H1 (cell line): ENCODE measurements around the gene DCP2. TPM values are rescaled to one million over a fixed set of nuclear protein-coding genes. Genes with fewer than 3 reads are reported as not detected.
A peak's percentile ranks its signal among the peaks of the same experiment; 100 is the strongest.

ENCODE experiments used
- CTCF ChIA-PET: fragments of 300-600 bp; sonication (Branson Sonifier 250); formaldehyde crosslinking; loops from one replicate; lab custom pipeline; 2021; ENCODE audit not compliant: partially characterized antibody; lab: Charles Lee
- POLR2A ChIA-PET: fragments of 300-600 bp; sonication (Branson Sonifier 250); formaldehyde crosslinking; loops from one replicate; lab custom pipeline; 2021; ENCODE audit warnings: inconsistent platforms; ENCODE audit not compliant: partially characterized antibody; lab: Charles Lee
- DNase-seq, 2 experiments: peaks; one replicate each; pipeline versions ENCODE4 v3.0.0 to v3.0.0-alpha.2; 2010 to 2022; ENCODE audit warnings: low spot score in 2 of 2, low read depth in 1 of 2, mixed read lengths in 1 of 2
- FAIRE-seq: peaks from 2 replicates; lab custom pipeline; 2011; peaks lifted over from hg19 to GRCh38; lab: Jason Lieb, UNC
- H2AFZ ChIP-seq: 2 replicates; pipeline ENCODE4 v1.8.1; 2012; ENCODE audit warnings: low read length, inconsistent platforms
- H2AK5ac ChIP-seq: 2 replicates; pipeline ENCODE4 v1.6.1; 2013; ENCODE audit warnings: low read depth, low read length
- H2BK120ac ChIP-seq: replicated peaks from 2 replicates; pipeline ENCODE3; 2013; ENCODE audit warnings: low read depth, low read length, inconsistent platforms
- H2BK12ac ChIP-seq: 2 replicates; pipeline ENCODE4 v1.6.1; 2013; ENCODE audit warnings: low read depth, low read length
- H2BK15ac ChIP-seq: 2 replicates; pipeline ENCODE4 v1.6.1; 2013; ENCODE audit warnings: low read length
- H2BK20ac ChIP-seq: 2 replicates; pipeline ENCODE4 v1.6.1; 2013; ENCODE audit warnings: low read length
- H2BK5ac ChIP-seq: 2 replicates; pipeline ENCODE4 v1.6.1; 2013; ENCODE audit warnings: low read depth, low read length
- H3K14ac ChIP-seq: 2 replicates; pipeline ENCODE4 v1.6.1; 2013; ENCODE audit warnings: inconsistent platforms; ENCODE audit not compliant: insufficient read length
- H3K18ac ChIP-seq: 2 replicates; pipeline ENCODE4 v1.6.1; 2013; ENCODE audit warnings: low read length; ENCODE audit errors: extremely low read depth
- H3K23ac ChIP-seq: 2 replicates; pipeline ENCODE4 v1.6.1; 2013; ENCODE audit warnings: inconsistent platforms; ENCODE audit not compliant: insufficient read length
- H3K23me2 ChIP-seq: 2 replicates; pipeline ENCODE4 v1.6.1; 2013; ENCODE audit warnings: low read depth, low read length
- H3K27ac ChIP-seq: 2 replicates; pipeline ENCODE4 v1.6.1; 2011; ENCODE audit warnings: low read depth, low read length, inconsistent platforms
- H3K27me3 ChIP-seq, 4 experiments: replicated peaks in 1 of 4; 1 replicate in 1 of 4; 2 replicates in 3 of 4; pipeline versions ENCODE4 v1.6.1 to v1.8.1; 2011 to 2013; ENCODE audit warnings: low read length in 3 of 4, mild to moderate bottlenecking in 3 of 4, inconsistent platforms in 2 of 4, mixed read lengths in 2 of 4, moderate library complexity in 1 of 4; ENCODE audit not compliant: control insufficient read depth in 3 of 4, insufficient read depth in 3 of 4; ENCODE audit errors: extremely low read depth in 1 of 4
- H3K36me3 ChIP-seq, 4 experiments: 2 replicates each; pipeline versions ENCODE4 v1.6.1 to v1.8.1; 2011 to 2013; ENCODE audit warnings: mild to moderate bottlenecking in 4 of 4, low read length in 3 of 4, moderate library complexity in 2 of 4, control low read depth in 1 of 4, inconsistent platforms in 1 of 4; ENCODE audit not compliant: insufficient read depth in 4 of 4, control insufficient read depth in 2 of 4
- H3K4ac ChIP-seq: replicated peaks from 2 replicates; pipeline ENCODE3; 2013; ENCODE audit warnings: low read length, low read depth, mixed read lengths, inconsistent platforms; ENCODE audit not compliant: insufficient read length
- H3K4me1 ChIP-seq, 4 experiments: replicated peaks in 1 of 4; 1 replicate in 1 of 4; 2 replicates in 3 of 4; pipeline versions ENCODE4 v1.6.1 to v1.8.1; 2011 to 2013; ENCODE audit warnings: low read length in 3 of 4, inconsistent platforms in 2 of 4, mixed read lengths in 1 of 4; ENCODE audit not compliant: insufficient read depth in 4 of 4, control insufficient read depth in 3 of 4
- H3K4me2 ChIP-seq, 2 experiments: 2 replicates each; pipeline versions ENCODE4 v1.6.1 to v1.8.1; 2011 to 2013; ENCODE audit warnings: low read depth in 2 of 2, low read length in 2 of 2, control low read depth in 1 of 2, inconsistent platforms in 1 of 2, mild to moderate bottlenecking in 1 of 2; ENCODE audit not compliant: insufficient read depth in 1 of 2
- H3K4me3 ChIP-seq, 4 experiments: fragments of 200-600, 300-600 bp in 1 of 4; sonication (generic), shearing (Covaris generic), sonication (Bioruptor Twin) in 1 of 4; 2 replicates each; pipeline versions ENCODE4 v1.5.1 to v1.8.1; 2011 to 2016; ENCODE audit warnings: low read length in 4 of 4, low read depth in 3 of 4, control low read depth in 2 of 4, inconsistent platforms in 2 of 4, mild to moderate bottlenecking in 2 of 4, mixed read lengths in 1 of 4, moderate library complexity in 1 of 4; ENCODE audit not compliant: insufficient read depth in 2 of 4; ENCODE audit errors: extremely low read depth in 1 of 4
- H3K56ac ChIP-seq: replicated peaks from 2 replicates; pipeline ENCODE3; 2013; ENCODE audit warnings: low read depth, mild to moderate bottlenecking, mixed read lengths, low read length, inconsistent platforms; ENCODE audit not compliant: insufficient read length
- H3K79me1 ChIP-seq: 2 replicates; pipeline ENCODE4 v1.6.1; 2013; ENCODE audit warnings: low read depth, low read length, control low read depth
- H3K79me2 ChIP-seq, 2 experiments: 2 replicates each; pipeline versions ENCODE4 v1.6.1 to v1.8.1; 2012 to 2013; ENCODE audit warnings: low read length in 2 of 2, mild to moderate bottlenecking in 2 of 2, inconsistent platforms in 1 of 2; ENCODE audit not compliant: insufficient read depth in 2 of 2, control insufficient read depth in 1 of 2
- H3K9ac ChIP-seq, 4 experiments: replicated peaks in 1 of 4; 1 replicate in 1 of 4; 2 replicates in 3 of 4; pipeline versions ENCODE4 v1.6.1 to v1.8.1; 2011 to 2013; ENCODE audit warnings: low read depth in 3 of 4, low read length in 3 of 4, control low read depth in 2 of 4, mild to moderate bottlenecking in 2 of 4, moderate library complexity in 2 of 4, inconsistent platforms in 1 of 4; ENCODE audit errors: extremely low read depth in 1 of 4
- H3K9me3 ChIP-seq, 2 experiments: 2 replicates each; pipeline versions ENCODE4 v1.6.1 to v1.8.1; 2012 to 2013; ENCODE audit warnings: mild to moderate bottlenecking in 2 of 2, moderate library complexity in 2 of 2, control low read depth in 1 of 2, inconsistent platforms in 1 of 2, low read depth in 1 of 2, low read length in 1 of 2, mixed read lengths in 1 of 2; ENCODE audit not compliant: insufficient read depth in 2 of 2
- H4K20me1 ChIP-seq, 2 experiments: replicated peaks in 1 of 2; 2 replicates each; pipeline versions ENCODE3 to v1.8.1; 2011 to 2013; ENCODE audit warnings: inconsistent platforms in 2 of 2, low read length in 2 of 2, mild to moderate bottlenecking in 1 of 2; ENCODE audit not compliant: insufficient read depth in 2 of 2, control insufficient read depth in 1 of 2
- H4K5ac ChIP-seq: 2 replicates; pipeline ENCODE4 v1.6.1; 2013; ENCODE audit warnings: low read length, low read depth, mixed read lengths, inconsistent platforms; ENCODE audit not compliant: insufficient read length
- H4K8ac ChIP-seq: 2 replicates; pipeline ENCODE4 v1.8.0; 2013; ENCODE audit warnings: mild to moderate bottlenecking, moderate library complexity, low read length, inconsistent platforms; ENCODE audit not compliant: insufficient read depth; ENCODE audit errors: extremely low read depth
- H4K91ac ChIP-seq: replicated peaks from 2 replicates; pipeline ENCODE3; 2013; ENCODE audit warnings: low read length, mixed read lengths, inconsistent platforms; ENCODE audit not compliant: insufficient read length
- HDAC6 ChIP-seq: IDR thresholded peaks from one replicate; pipeline ENCODE4 v1.7.1; 2012; ENCODE audit warnings: low read depth, mild to moderate bottlenecking, inconsistent platforms, low read length, moderate library complexity
- JUND ChIP-seq: IDR thresholded peaks from 2 replicates; pipeline ENCODE4 v1.6.1; 2011; ENCODE audit warnings: mild to moderate bottlenecking, improper control_type of control experiment, low read length
- KDM1A ChIP-seq: fragments of 200-600, 300-600 bp; sonication (generic); IDR thresholded peaks from 2 replicates; pipeline ENCODE4 v1.7.1; 2016; ENCODE audit warnings: mild to moderate bottlenecking, low read length, borderline replicate concordance
- KDM4A ChIP-seq: IDR thresholded peaks from one replicate; pipeline ENCODE4 v1.7.1; 2012; ENCODE audit warnings: low read depth, mild to moderate bottlenecking, moderate library complexity, low read length, inconsistent platforms; ENCODE audit not compliant: severe bottlenecking
- MAFK ChIP-seq: IDR thresholded peaks from 2 replicates; pipeline ENCODE4 v1.6.1; 2012; ENCODE audit warnings: low read depth, mild to moderate bottlenecking, improper control_type of control experiment, low read length
- SUZ12 ChIP-seq: fragments of 200-600 bp; sonication (generic); IDR thresholded peaks from 2 replicates; pipeline ENCODE4 v1.6.1; 2012; ENCODE audit warnings: mild to moderate bottlenecking, inconsistent platforms, low read length, moderate library complexity, mixed read lengths
- TAF7 ChIP-seq: optimal IDR thresholded peaks from 2 replicates; pipeline ENCODE3; 2011; ENCODE audit warnings: low read depth, mild to moderate bottlenecking, inconsistent platforms, low read length, moderate library complexity, borderline replicate concordance
- TBP ChIP-seq: IDR thresholded peaks from 2 replicates; pipeline ENCODE4 v1.6.1; 2011; ENCODE audit warnings: low read depth, low read length, improper control_type of control experiment
- WGBS, 2 experiments: shearing (Covaris generic) in 1 of 2; methylation state at CpG; one replicate each; pipeline versions ENCODE4 v1.1.6 to v1.1.7; 2013 to 2015; ENCODE audit warnings: low lambda C conversion rate in 2 of 2, mixed read lengths in 2 of 2, inconsistent platforms in 1 of 2, low coverage in 1 of 2, missing lambda C conversion rate in 1 of 2; ENCODE audit not compliant: insufficient replicate concordance in 2 of 2, insufficient coverage in 1 of 2, insufficient read length in 1 of 2; ENCODE audit errors: extremely low coverage in 1 of 2, missing lambda C conversion rate in 1 of 2; 5-methylcytosine and 5-hydroxymethylcytosine counted together
- polyA plus RNA-seq, 7 experiments: library from polyadenylated mRNA; depleted of rRNA in 3 of 7; stranded (reverse) in 5 of 7; unstranded in 2 of 7; fragments of >200 nt in 5 of 7; fragments of 200-250 nt in 2 of 7; gene quantifications; 1 replicate in 5 of 7; 2 replicates in 1 of 7; 4 replicates in 1 of 7; pipeline versions ENCODE4 v1.2.1 to v1.2.3, GENCODE V29; 2011 to 2013; ENCODE audit warnings: missing spikeins in 2 of 7, mixed read lengths in 2 of 7
- total RNA-seq: library from RNA; stranded (reverse); fragmentation: NEBNext Ultra II Directional; extraction: Animal tissue kit (Norgen Biotek cat#: 25700); gene quantifications from 2 replicates; pipeline ENCODE4 v1.2.1, GENCODE V29; 2021

DCP2 gene
- total and polyA plus RNA-seq, 2 of the 8 experiments (the other 6 are each of a cell fraction or from before 2014, with no cell fraction given): 14.4 to 162 TPM

DNA sequence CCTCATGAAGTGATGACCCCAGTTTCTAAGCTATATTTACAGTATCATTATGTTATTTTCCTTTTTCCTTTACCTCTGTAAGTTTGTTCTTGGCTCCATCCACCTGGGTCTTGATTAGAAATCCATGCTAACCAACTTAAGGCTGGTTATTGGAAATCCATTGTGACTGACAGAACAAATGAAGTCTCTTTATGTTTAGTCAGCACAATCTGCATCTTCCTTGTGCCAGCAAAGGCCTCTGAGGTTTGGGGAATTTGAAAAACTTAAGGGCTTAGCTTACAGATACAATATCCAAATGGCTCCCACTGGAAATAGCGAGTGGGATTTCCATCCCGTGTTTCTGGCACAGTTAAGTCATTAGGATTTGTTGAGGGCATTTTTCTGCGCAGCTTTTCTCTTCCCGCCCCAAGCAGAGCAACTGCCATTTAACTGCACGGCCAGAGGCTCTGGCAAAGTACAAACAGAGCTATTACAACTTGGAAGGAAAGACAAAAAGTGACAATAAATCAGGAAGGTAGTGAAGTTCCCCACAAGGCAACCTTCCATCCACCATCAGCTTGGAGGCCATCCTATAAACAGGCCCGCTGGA, 64.2 kb downstream of the DCP2 start:
- Histone ChIP-seq H3K4me2 (no peak overlapping the region), H4K5ac (no peak overlapping the region), H3K4ac (no peak overlapping the region), H3K56ac (no peak overlapping the region), H3K4me3 (no peak overlapping the region), H2AFZ (no peak overlapping the region), H2BK120ac (no peak overlapping the region), H2BK15ac (no peak overlapping the region), H3K18ac (no peak overlapping the region), H3K14ac (no peak overlapping the region), H4K20me1 (no peaks in the 10 kb centered on the region), H2BK12ac (no peak overlapping the region), H3K9me3 (no peaks in the 10 kb centered on the region), H2BK5ac (no peak overlapping the region), H3K9ac (no peak overlapping the region), H4K8ac (no peak overlapping the region), H3K79me1 (no peaks in the 10 kb centered on the region), H2BK20ac (no peak overlapping the region), H3K27ac (no peak overlapping the region), H3K79me2 (no peaks in the 10 kb centered on the region), H3K23ac (no peak overlapping the region), H4K91ac (no peak overlapping the region), H3K27me3 (no peaks in the 10 kb centered on the region), H3K23me2 (no peaks in the 10 kb centered on the region), H3K4me1 (peaks cover 2 to 8% (median 2%) of the 10 kb centered on the region in 4 experiments; a peak in 5 of 7 replicates), H3K36me3 (no peaks in the 10 kb centered on the region)
- WGBS, 2 experiments: 90% methylated on average over 6 of the region's 6 CpGs; no CpG with 5 or more reads in 1 of the 2 experiments
- no peak for FAIRE-seq
- DNase-seq: peak in 1 of 2 experiments; percentile 19
- POLR2A ChIA-PET: interaction anchor here (0.6 kb wide), 1 partner anchor 522 kb away, joined by 3 read pairs; no protein-coding TSS in a partner anchor
- TF ChIP-seq KDM1A: no peak
- peak; percentile 39; the same call in 1 of the 2 replicates for TF ChIP-seq MAFK
- TF ChIP-seq TAF7: no peak
- TF ChIP-seq HDAC6: no peak
- no peak for TF ChIP-seq JUND
- no peak for TF ChIP-seq KDM4A
- no peak for TF ChIP-seq SUZ12
- TF ChIP-seq TBP: no peak
- TF ChIP-seq, all 59 proteins: peak for 1
- CTCF ChIA-PET: interaction anchor here (0.7 to 1.5 kb wide), 7 partner anchors 11 to 832 kb away, joined by 3 to 4 read pairs (median 3); no protein-coding TSS in a partner anchor
- no peak overlapping the region for H2AK5ac ChIP-seq
